Measurements from ENCODE around the gene NXPH3.

DNA sequence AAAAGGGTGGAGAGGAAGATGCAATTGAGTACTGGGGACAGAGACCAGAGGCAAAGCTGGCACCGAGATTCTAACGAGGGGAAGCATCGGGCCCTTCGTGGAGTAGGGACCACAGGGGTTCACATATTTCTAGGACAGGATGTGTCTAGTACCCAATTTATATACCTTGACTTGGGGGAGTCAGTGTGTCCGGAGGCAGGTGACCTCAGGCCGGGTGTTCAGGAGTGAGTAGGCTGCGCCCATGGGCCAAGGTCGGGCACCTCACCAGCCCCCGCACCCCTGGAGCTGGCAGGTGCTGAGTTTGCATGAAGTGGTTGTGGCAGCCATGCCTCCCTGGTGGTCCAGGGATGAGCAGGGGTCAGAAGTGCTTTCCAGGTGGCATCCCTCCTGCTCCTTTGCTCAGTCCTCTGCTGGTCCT, 8.6 kb upstream of the NXPH3 start:
- TF ChIP-seq EZH2 (IDR thresholded peaks at IDR 0.05; ENCODE audit: insufficient read depth, poor library complexity, severe bottlenecking) (no peak), EZH2phosphoT487 (IDR thresholded peaks at IDR 0.05; ENCODE audit: insufficient read depth, low read depth) (no peak)
